Colonic mucosa (tissue), 4 donors: ENCODE data around the gene GAS2L2. TPM values are rescaled to one million over a fixed set of nuclear protein-coding genes. Genes with fewer than 3 reads are reported as not detected.
A peak's percentile ranks its signal among the peaks of the same experiment; 100 is the strongest.

Experiments
- DNase-seq: peaks from one replicate; pipeline ENCODE4 v3.0.0-alpha.2; 2020
- H3K27ac ChIP-seq: fragments of 200-600 bp; one replicate; pipeline ENCODE4 v1.8.0; 2021
- H3K27me3 ChIP-seq: fragments of 200-600 bp; one replicate; pipeline ENCODE4 v1.8.0; 2021
- H3K36me3 ChIP-seq: fragments of 200-600 bp; one replicate; pipeline ENCODE4 v1.8.0; 2021
- H3K4me1 ChIP-seq: fragments of 200-600 bp; one replicate; pipeline ENCODE4 v1.8.0; 2021; ENCODE audit warnings: mild to moderate bottlenecking
- H3K4me3 ChIP-seq: fragments of 200-600 bp; one replicate; pipeline ENCODE4 v1.8.0; 2021
- H3K9ac ChIP-seq, 2 donors: one replicate each; pipeline ENCODE4 v1.7.0; 2013; ENCODE audit warnings: control low read depth in 2 of 2, low read depth in 2 of 2, low read length in 2 of 2
- H3K9me3 ChIP-seq: fragments of 200-600 bp; one replicate; pipeline ENCODE4 v1.8.0; 2021
- intact Hi-C: fragments of 100-400 bp; cut with DNase I; formaldehyde crosslinking; loops from one replicate; pipeline ENCODE4 v1.14.1; 2022
- total RNA-seq, 2 donors: library from RNA; stranded (reverse); fragmentation: NEBNext Ultra II Directional in 1 of 2; extraction: Animal tissue kit (Norgen Biotek cat#: 25700) in 1 of 2; gene quantifications; one replicate each; pipeline ENCODE4 v1.2.1, GENCODE V29; 2021
- TF ChIP-seq, protein P1 (sequence below): fragments of 200-600 bp; IDR thresholded peaks from one replicate; pipeline ENCODE4 v1.8.0; 2022; ENCODE audit warnings: antibody characterized with exemption, mild to moderate bottlenecking
- donor health status: healthy.
- donor health status: DM: no; HTN: no; CAD: no.
- donor health status: DM: no; HTN: no; CAD: no.

GAS2L2 gene
- total RNA-seq, 2 donors from 2014 or later, result 0.15 TPM; not detected in 1

DNA sequence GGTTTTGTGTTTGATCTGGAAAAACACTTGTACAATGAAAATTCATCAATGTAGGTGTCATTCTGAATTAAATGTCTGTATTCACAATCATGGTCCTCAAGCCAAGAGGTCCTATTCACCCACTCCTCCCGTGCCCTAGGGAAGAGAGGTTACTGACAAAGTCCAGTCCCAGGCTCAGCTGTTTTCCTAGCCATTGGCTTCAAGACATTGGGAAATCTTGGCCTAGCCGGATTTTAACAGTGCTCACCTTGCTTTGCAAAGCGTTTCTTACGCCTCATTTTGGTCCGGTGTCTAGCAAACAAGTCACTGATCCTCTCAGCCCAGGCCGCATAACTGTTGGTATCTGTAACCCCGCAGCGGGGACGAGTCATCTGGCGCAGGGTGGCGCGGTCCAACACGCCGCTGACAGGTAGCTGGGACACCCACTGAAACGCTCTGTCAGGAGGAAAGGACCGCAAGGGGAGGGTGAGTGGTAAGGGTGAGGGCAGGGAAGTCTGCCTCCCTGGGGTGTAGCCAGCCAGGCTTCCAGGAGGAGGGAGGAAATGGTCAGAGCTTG lies 25.7 kb upstream of the GAS2L2 start:
- Histone ChIP-seq H3K9ac (no peak overlapping the region), H3K27me3 (no peaks in the 10 kb centered on the region), H3K27ac (no peak overlapping the region), H3K4me3 (no peak overlapping the region), H3K4me1 (peaks cover 5% of the 10 kb centered on the region), H3K36me3 (no peaks in the 10 kb centered on the region), H3K9me3 (no peaks in the 10 kb centered on the region)
- TF ChIP-seq, protein P1, sequence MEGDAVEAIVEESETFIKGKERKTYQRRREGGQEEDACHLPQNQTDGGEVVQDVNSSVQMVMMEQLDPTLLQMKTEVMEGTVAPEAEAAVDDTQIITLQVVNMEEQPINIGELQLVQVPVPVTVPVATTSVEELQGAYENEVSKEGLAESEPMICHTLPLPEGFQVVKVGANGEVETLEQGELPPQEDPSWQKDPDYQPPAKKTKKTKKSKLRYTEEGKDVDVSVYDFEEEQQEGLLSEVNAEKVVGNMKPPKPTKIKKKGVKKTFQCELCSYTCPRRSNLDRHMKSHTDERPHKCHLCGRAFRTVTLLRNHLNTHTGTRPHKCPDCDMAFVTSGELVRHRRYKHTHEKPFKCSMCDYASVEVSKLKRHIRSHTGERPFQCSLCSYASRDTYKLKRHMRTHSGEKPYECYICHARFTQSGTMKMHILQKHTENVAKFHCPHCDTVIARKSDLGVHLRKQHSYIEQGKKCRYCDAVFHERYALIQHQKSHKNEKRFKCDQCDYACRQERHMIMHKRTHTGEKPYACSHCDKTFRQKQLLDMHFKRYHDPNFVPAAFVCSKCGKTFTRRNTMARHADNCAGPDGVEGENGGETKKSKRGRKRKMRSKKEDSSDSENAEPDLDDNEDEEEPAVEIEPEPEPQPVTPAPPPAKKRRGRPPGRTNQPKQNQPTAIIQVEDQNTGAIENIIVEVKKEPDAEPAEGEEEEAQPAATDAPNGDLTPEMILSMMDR, result no peak
- DNase-seq, result no peak
- intact Hi-C loops, result no loop called here

GRCh38 chr17:35775583-35775982 lies 22.5 kb upstream of the GAS2L2 start:
- Histone ChIP-seq H3K9me3 (no peaks in the 10 kb centered on the region), H3K4me3 (no peak overlapping the region), H3K27me3 (no peaks in the 10 kb centered on the region), H3K9ac (no peak overlapping the region), H3K27ac (no peak overlapping the region), H3K36me3 (no peaks in the 10 kb centered on the region), H3K4me1 (no peaks in the 10 kb centered on the region)
- intact Hi-C loops, result no loop called here
- TF ChIP-seq, protein P1, result no peak
- peak; percentile 58 for DNase-seq

GRCh38 chr17:35775039-35775438 lies 22.0 kb upstream of the GAS2L2 start:
- DNase-seq, result no peak
- H3K4me1 ChIP-seq, result no peaks in the 10 kb centered on the region
- H3K27me3 ChIP-seq, result no peaks in the 10 kb centered on the region
- H3K4me3 ChIP-seq, result no peak overlapping the region
- no peak overlapping the region for H3K27ac ChIP-seq
- H3K9me3 ChIP-seq, result no peaks in the 10 kb centered on the region
- H3K36me3 ChIP-seq, result no peaks in the 10 kb centered on the region
- intact Hi-C loops, result no loop called here
- H3K9ac ChIP-seq, result peak overlapping the region in 1 of 2 donors; percentile 66
- TF ChIP-seq, protein P1, result no peak

DNA sequence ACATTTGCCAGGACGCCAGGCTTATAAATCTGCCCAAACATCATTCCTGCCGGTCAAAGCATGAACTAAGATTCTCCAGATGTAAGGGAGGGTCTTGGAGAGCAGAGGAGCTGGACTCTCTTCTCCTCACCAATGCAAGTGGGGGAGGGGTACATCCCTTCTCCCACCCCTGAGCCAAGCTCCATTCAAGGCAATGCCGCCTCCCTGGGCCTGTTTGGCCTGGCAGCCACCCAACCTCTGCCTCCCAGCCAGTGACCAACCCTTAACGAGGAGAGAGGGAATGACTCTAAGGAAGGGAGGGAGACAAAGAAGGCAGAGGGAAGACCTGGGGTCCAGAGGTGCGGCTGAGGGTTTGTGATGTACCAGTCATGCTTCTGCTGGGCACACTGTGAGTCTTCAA lies 21.5 kb upstream of the GAS2L2 start:
- DNase-seq, result peak; percentile 82
- intact Hi-C loops, result no loop called here
- Histone ChIP-seq H3K4me1 (no peaks in the 10 kb centered on the region), H3K9ac (peak overlapping the region in 1 of 2 donors; percentile 66), H3K27ac (no peak overlapping the region), H3K4me3 (no peak overlapping the region), H3K9me3 (no peaks in the 10 kb centered on the region), H3K27me3 (no peaks in the 10 kb centered on the region), H3K36me3 (no peaks in the 10 kb centered on the region)
- TF ChIP-seq, protein P1, result no peak

GRCh38 chr17:35773679-35774425 lies 20.8 kb upstream of the GAS2L2 start:
- no peaks in the 10 kb centered on the region for H3K9me3 ChIP-seq
- no peaks in the 10 kb centered on the region for H3K27me3 ChIP-seq
- DNase-seq, result no peak
- TF ChIP-seq, protein P1, result no peak
- H3K4me1 ChIP-seq, result no peaks in the 10 kb centered on the region
- H3K9ac ChIP-seq, result peak overlapping the region in 1 of 2 donors; percentile 66
- no peak overlapping the region for H3K27ac ChIP-seq
- no peaks in the 10 kb centered on the region for H3K36me3 ChIP-seq
- intact Hi-C loops, result no loop called here
- no peak overlapping the region for H3K4me3 ChIP-seq
